Cardiac muscle cell (in vitro differentiated cells and primary cell): Measurements from ENCODE around the gene PMPCA. TPM values are rescaled to one million over a fixed set of nuclear protein-coding genes. Genes with fewer than 3 reads are reported as not detected.

Source experiments
- DNase-seq, 2 donors: peaks; one replicate each; pipeline versions ENCODE4 v3.0.0 to v3.0.0-alpha.2; 2010 to 2017; ENCODE audit warnings: low read depth in 1 of 2, low spot score in 1 of 2
- H3K27ac ChIP-seq: fragments of 200-600 bp; sonication (generic); 2 replicates; pipeline ENCODE4 v1.5.1; 2016
- H3K27me3 ChIP-seq: fragments of 200-600 bp; sonication (generic); 2 replicates; pipeline ENCODE4 v1.6.0; 2016; ENCODE audit warnings: control low read depth
- H3K36me3 ChIP-seq: fragments of 200-600 bp; sonication (generic); 2 replicates; pipeline ENCODE4 v1.5.1; 2016; ENCODE audit warnings: control low read depth
- H3K4me1 ChIP-seq: fragments of 200-600 bp; sonication (generic); 2 replicates; pipeline ENCODE4 v1.8.1; 2017; ENCODE audit warnings: low read depth, mild to moderate bottlenecking, mixed run types
- H3K4me3 ChIP-seq: fragments of 200-600 bp; sonication (generic); 2 replicates; pipeline ENCODE4 v1.5.1; 2016; ENCODE audit warnings: mild to moderate bottlenecking
- H3K9me3 ChIP-seq: fragments of 200-600 bp; sonication (generic); 2 replicates; pipeline ENCODE4 v1.5.1; 2017; ENCODE audit warnings: low read depth, mild to moderate bottlenecking, control low read depth
- polyA plus RNA-seq: library from polyadenylated mRNA; unstranded; fragments of >200 nt; fragmentation: Nextera tagmentation; extraction: Ambion mirVana; gene quantifications from 2 replicates; pipeline ENCODE4 v1.2.1, GENCODE V29; 2016
- total RNA-seq: library from RNA; depleted of rRNA; stranded (reverse); fragments of >200 nt; gene quantifications from 2 replicates; pipeline ENCODE4 v1.2.3, GENCODE V29; 2016
- TF ChIP-seq, protein P1 (sequence below): IDR thresholded peaks from 2 replicates; pipeline ENCODE4 v1.5.1; 2012; ENCODE audit warnings: low read depth, mild to moderate bottlenecking, low read length

PMPCA gene
- total and polyA plus RNA-seq, 2 experiments from 2014 or later = 74.5 to 128 TPM

DNA sequence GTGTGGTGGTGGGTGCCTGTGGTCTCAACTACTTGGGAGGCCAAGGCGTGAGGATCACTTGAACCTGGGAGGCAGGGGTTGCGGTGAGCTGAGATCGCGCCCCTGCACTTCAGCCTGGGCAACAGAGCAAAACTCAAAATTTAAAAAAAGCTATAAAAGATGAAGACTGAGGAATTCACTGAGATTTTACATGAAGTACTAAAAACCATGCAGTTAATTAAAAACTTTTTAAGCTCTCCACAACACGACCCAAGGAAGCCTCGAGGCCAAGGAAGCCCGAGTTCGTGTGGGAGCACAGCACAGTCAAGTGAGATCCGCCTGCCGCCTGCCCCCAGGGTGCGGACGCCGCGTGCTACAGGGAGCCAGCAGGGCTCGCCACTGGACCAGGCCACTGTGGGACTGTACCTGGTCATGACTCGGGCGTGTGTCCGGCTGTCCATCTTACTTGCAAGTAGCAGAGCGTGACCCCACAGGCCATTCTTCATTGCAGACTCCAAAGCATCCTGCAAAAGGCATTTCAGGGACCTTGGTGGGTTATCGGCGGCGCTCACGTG, 50.4 kb downstream of the PMPCA start:
- TF ChIP-seq, protein P1, sequence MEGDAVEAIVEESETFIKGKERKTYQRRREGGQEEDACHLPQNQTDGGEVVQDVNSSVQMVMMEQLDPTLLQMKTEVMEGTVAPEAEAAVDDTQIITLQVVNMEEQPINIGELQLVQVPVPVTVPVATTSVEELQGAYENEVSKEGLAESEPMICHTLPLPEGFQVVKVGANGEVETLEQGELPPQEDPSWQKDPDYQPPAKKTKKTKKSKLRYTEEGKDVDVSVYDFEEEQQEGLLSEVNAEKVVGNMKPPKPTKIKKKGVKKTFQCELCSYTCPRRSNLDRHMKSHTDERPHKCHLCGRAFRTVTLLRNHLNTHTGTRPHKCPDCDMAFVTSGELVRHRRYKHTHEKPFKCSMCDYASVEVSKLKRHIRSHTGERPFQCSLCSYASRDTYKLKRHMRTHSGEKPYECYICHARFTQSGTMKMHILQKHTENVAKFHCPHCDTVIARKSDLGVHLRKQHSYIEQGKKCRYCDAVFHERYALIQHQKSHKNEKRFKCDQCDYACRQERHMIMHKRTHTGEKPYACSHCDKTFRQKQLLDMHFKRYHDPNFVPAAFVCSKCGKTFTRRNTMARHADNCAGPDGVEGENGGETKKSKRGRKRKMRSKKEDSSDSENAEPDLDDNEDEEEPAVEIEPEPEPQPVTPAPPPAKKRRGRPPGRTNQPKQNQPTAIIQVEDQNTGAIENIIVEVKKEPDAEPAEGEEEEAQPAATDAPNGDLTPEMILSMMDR = no peak
- no peak for DNase-seq

GRCh38 chr9:136462664-136463063, 52.2 kb downstream of the PMPCA start:
- no peak overlapping the region for H3K4me3 ChIP-seq
- TF ChIP-seq, protein P1 = no peak
- H3K27me3 ChIP-seq = no peaks in the 10 kb centered on the region
- H3K4me1 ChIP-seq = no peaks in the 10 kb centered on the region
- H3K9me3 ChIP-seq = no peaks in the 10 kb centered on the region
- peaks cover 77% of the 10 kb centered on the region for H3K36me3 ChIP-seq
- DNase-seq = no peak
- no peak overlapping the region for H3K27ac ChIP-seq

More for the DNA sequence above, 50.4 kb downstream of the PMPCA start:
- no peaks in the 10 kb centered on the region for H3K4me1 ChIP-seq
- peaks cover 75% of the 10 kb centered on the region for H3K36me3 ChIP-seq
- H3K9me3 ChIP-seq = no peaks in the 10 kb centered on the region
- H3K4me3 ChIP-seq = no peak overlapping the region
- H3K27ac ChIP-seq = no peak overlapping the region
- no peaks in the 10 kb centered on the region for H3K27me3 ChIP-seq

DNA sequence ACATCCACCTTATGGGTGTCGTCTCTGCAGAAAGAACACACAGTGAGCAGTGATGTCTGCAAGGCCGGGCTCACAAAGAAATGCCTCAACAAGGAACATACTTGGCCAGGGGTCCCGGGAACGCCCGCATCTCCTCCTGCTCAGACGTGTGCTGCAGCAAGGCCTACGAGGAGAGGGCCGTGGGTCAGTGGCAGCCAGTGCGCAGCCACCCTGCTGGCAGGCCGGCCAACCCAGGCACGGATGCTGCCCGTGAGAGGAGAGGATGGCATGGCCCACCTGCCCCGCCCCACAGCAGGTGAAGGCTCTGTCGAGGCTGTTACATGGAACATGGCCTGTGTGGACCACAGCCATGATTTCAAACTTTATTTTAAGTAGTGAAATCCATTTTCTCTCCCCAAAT, 53.1 kb downstream of the PMPCA start:
- Histone ChIP-seq H3K36me3 (peaks cover 85% of the 10 kb centered on the region), H3K27ac (no peak overlapping the region), H3K4me1 (no peaks in the 10 kb centered on the region), H3K9me3 (no peaks in the 10 kb centered on the region), H3K4me3 (no peak overlapping the region), H3K27me3 (no peaks in the 10 kb centered on the region)
- TF ChIP-seq, protein P1 = no peak
- no peak for DNase-seq

DNA sequence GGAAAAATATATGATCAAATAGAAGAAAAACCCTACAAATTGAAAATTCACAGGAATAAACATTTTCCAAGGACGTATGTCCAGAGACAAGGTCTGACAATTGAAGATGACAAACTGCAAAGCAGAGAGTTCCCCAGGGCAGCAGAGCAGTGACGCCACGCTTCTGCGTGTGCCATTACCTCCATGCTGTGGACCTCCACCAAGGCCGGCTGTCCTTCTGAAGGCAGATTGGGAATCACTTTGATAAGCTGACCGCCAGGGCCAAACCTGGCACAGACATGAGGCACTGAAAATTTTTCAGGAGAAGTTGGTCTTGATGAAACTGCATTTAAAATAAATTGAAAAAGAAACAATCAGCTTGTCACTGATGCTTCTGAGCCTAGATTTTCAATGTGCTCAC, 53.8 kb downstream of the PMPCA start:
- Histone ChIP-seq H3K4me3 (no peak overlapping the region), H3K27me3 (no peaks in the 10 kb centered on the region), H3K4me1 (no peaks in the 10 kb centered on the region), H3K36me3 (peaks cover 83% of the 10 kb centered on the region), H3K27ac (no peak overlapping the region), H3K9me3 (no peaks in the 10 kb centered on the region)
- no peak for DNase-seq
- TF ChIP-seq, protein P1 = no peak

- H3K27ac ChIP-seq = no peak overlapping the region
- DNase-seq = no peak
- H3K4me3 ChIP-seq = no peak overlapping the region
- H3K9me3 ChIP-seq = no peaks in the 10 kb centered on the region
- peaks cover 79% of the 10 kb centered on the region for H3K36me3 ChIP-seq
- TF ChIP-seq, protein P1 = no peak
- H3K4me1 ChIP-seq = no peaks in the 10 kb centered on the region
- no peaks in the 10 kb centered on the region for H3K27me3 ChIP-seq
Measured at GRCh38 chr9:136465500-136466154, 55.2 kb downstream of the PMPCA start.
